ENCODE results near the gene PAGE5. TPM values are rescaled to one million over a fixed set of nuclear protein-coding genes. Genes with fewer than 3 reads are reported as not detected.

PAGE5 gene
- total RNA-seq, result 1 to 10 TPM in 1 of 5 donors, under 1 TPM in 1, not detected in 3; 0.53 to 1.1 TPM
- 1.3 TPM for total RNA-seq (2013)
- total RNA-seq, result 0 to 1.2 (median 0.22) reads per million in 29 experiments

- no peak within 1 kb of the TSS for H3K4me3 Mint-ChIP-seq
Measured at GRCh38 chrX:55220119-55220794, at the start of gene PAGE5. PAGE5 (plus strand) TSS chrX:55220346; CDS start chrX:55221383, 1,037 bp downstream.

GRCh38 chrX:55187281-55187680 is 32.9 kb upstream of the PAGE5 start:
- Mint-ChIP-seq H3K4me1 (no peaks in the 10 kb centered on the region), H3K36me3 (no peaks in the 10 kb centered on the region), H3K4me3 (no peak overlapping the region), H3K9me3 (no peaks in the 10 kb centered on the region), H3K27ac (no peak overlapping the region), H3K27me3 (peaks cover 0 to 22% of the 10 kb centered on the region in 2 donors)
- WGBS (ENCODE audit: insufficient coverage), result no CpG with 5 or more reads among the region's 2 CpGs
- H3K27me3 ChIP-seq (replicated peaks in 1 of 2; ENCODE audit: control insufficient read depth in 2 of 2, extremely low read depth in 1 of 2, insufficient read depth in 2 of 2, low read length in 1 of 2), result peaks cover 0 to 2% of the 10 kb centered on the region in 2 experiments
- no peak overlapping the region for H3K4me3 ChIP-seq (ENCODE audit: control insufficient read depth in 1 of 2, extremely low read depth in 1 of 2, low read length in 1 of 2)
- no peaks in the 10 kb centered on the region for H3K9me3 ChIP-seq
- ATAC-seq (replicated peaks in 1 of 4) (no peak), DNase-seq (no peak)
- ChIA-PET POLR2A (no interaction called here), CTCF (no interaction called here)
- H3K36me3 ChIP-seq (ENCODE audit: control insufficient read depth in 2 of 2, extremely low read depth in 1 of 2, insufficient read depth in 1 of 2, low read length in 1 of 2), result no peaks in the 10 kb centered on the region
- no peak overlapping the region for H3K27ac ChIP-seq (ENCODE audit: low read length)
- no peaks in the 10 kb centered on the region for H3K4me1 ChIP-seq (ENCODE audit: control insufficient read depth in 1 of 2, extremely low read depth in 1 of 2, insufficient read depth in 2 of 2, low read length in 2 of 2)

More at GRCh38 chrX:55220119-55220794, at the start of gene PAGE5:
- ATAC-seq (replicated peaks in 1 of 4), result no peak
- H3K4me3 ChIP-seq (ENCODE audit: control insufficient read depth in 1 of 2, extremely low read depth in 1 of 2, low read length in 1 of 2), result no peak within 1 kb of the TSS
- H3K9me3 Mint-ChIP-seq, result no peaks in the 10 kb centered on the region
- H3K9me3 ChIP-seq, result no peaks in the 10 kb centered on the region
- H3K4me1 ChIP-seq (ENCODE audit: control insufficient read depth in 1 of 2, extremely low read depth in 1 of 2, insufficient read depth in 2 of 2, low read length in 2 of 2), result no peaks in the 10 kb centered on the region
- 92% methylated on average over 14 of the region's 30 CpGs for WGBS (ENCODE audit: insufficient coverage)
- no peak within 1 kb of the TSS for H3K27ac ChIP-seq (ENCODE audit: low read length)
- no peak for DNase-seq
- H3K27me3 ChIP-seq (replicated peaks in 1 of 2; ENCODE audit: control insufficient read depth in 2 of 2, extremely low read depth in 1 of 2, insufficient read depth in 2 of 2, low read length in 1 of 2), result no peaks in the 10 kb centered on the region
- no peaks in the 10 kb centered on the region for H3K36me3 Mint-ChIP-seq
- peaks cover 0 to 3% (median 0%) of the 10 kb centered on the region in 3 donors for H3K4me1 Mint-ChIP-seq
- H3K36me3 ChIP-seq (ENCODE audit: control insufficient read depth in 2 of 2, extremely low read depth in 1 of 2, insufficient read depth in 1 of 2, low read length in 1 of 2), result no peaks in the 10 kb centered on the region
- H3K27ac Mint-ChIP-seq, result no peak within 1 kb of the TSS
- POLR2A ChIA-PET, result no interaction called here
- CTCF ChIA-PET, result no interaction called here
- peaks cover 0 to 18% of the 10 kb centered on the region in 2 donors for H3K27me3 Mint-ChIP-seq

GRCh38 chrX:55196688-55197087 is 23.5 kb upstream of the PAGE5 start:
- ATAC-seq (replicated peaks in 1 of 4) (no peak), DNase-seq (no peak)
- H3K36me3 Mint-ChIP-seq, result no peaks in the 10 kb centered on the region
- H3K27me3 Mint-ChIP-seq, result peaks cover 1 to 12% of the 10 kb centered on the region in 2 donors
- ChIA-PET CTCF (no interaction called here), POLR2A (no interaction called here)
- no peaks in the 10 kb centered on the region for H3K4me1 Mint-ChIP-seq
- H3K27ac ChIP-seq (ENCODE audit: low read length), result no peak overlapping the region
- no peaks in the 10 kb centered on the region for H3K27me3 ChIP-seq (replicated peaks in 1 of 2; ENCODE audit: control insufficient read depth in 2 of 2, extremely low read depth in 1 of 2, insufficient read depth in 2 of 2, low read length in 1 of 2)
- no peaks in the 10 kb centered on the region for H3K9me3 ChIP-seq
- H3K4me1 ChIP-seq (ENCODE audit: control insufficient read depth in 1 of 2, extremely low read depth in 1 of 2, insufficient read depth in 2 of 2, low read length in 2 of 2), result no peaks in the 10 kb centered on the region
- WGBS (ENCODE audit: insufficient coverage), result no CpG with 5 or more reads among the region's 1 CpG
- no peak overlapping the region for H3K4me3 ChIP-seq (ENCODE audit: control insufficient read depth in 1 of 2, extremely low read depth in 1 of 2, low read length in 1 of 2)
- H3K36me3 ChIP-seq (ENCODE audit: control insufficient read depth in 2 of 2, extremely low read depth in 1 of 2, insufficient read depth in 1 of 2, low read length in 1 of 2), result no peaks in the 10 kb centered on the region
- no peak overlapping the region for H3K4me3 Mint-ChIP-seq
- H3K9me3 Mint-ChIP-seq, result peaks cover 0 to 5% (median 4%) of the 10 kb centered on the region in 3 donors
- no peak overlapping the region for H3K27ac Mint-ChIP-seq

GRCh38 chrX:55201930-55202579 is 18.1 kb upstream of the PAGE5 start:
- no peaks in the 10 kb centered on the region for H3K36me3 Mint-ChIP-seq
- WGBS (ENCODE audit: insufficient coverage), result no CpG with 5 or more reads among the region's 3 CpGs
- H3K27me3 ChIP-seq (replicated peaks in 1 of 2; ENCODE audit: control insufficient read depth in 2 of 2, extremely low read depth in 1 of 2, insufficient read depth in 2 of 2, low read length in 1 of 2), result no peaks in the 10 kb centered on the region
- no peak overlapping the region for H3K4me3 ChIP-seq (ENCODE audit: control insufficient read depth in 1 of 2, extremely low read depth in 1 of 2, low read length in 1 of 2)
- DNase-seq (no peak), ATAC-seq (replicated peaks in 1 of 4) (no peak)
- POLR2A ChIA-PET, result no interaction called here
- H3K9me3 Mint-ChIP-seq, result no peaks in the 10 kb centered on the region
- H3K4me1 ChIP-seq (ENCODE audit: control insufficient read depth in 1 of 2, extremely low read depth in 1 of 2, insufficient read depth in 2 of 2, low read length in 2 of 2), result no peaks in the 10 kb centered on the region
- H3K4me3 Mint-ChIP-seq, result no peak overlapping the region
- H3K27ac ChIP-seq (ENCODE audit: low read length), result no peak overlapping the region
- no peak overlapping the region for H3K27ac Mint-ChIP-seq
- peaks cover 0 to 15% of the 10 kb centered on the region in 2 donors for H3K27me3 Mint-ChIP-seq
- H3K9me3 ChIP-seq, result no peaks in the 10 kb centered on the region
- CTCF ChIA-PET, result no interaction called here
- no peaks in the 10 kb centered on the region for H3K4me1 Mint-ChIP-seq
- H3K36me3 ChIP-seq (ENCODE audit: control insufficient read depth in 2 of 2, extremely low read depth in 1 of 2, insufficient read depth in 1 of 2, low read length in 1 of 2), result no peaks in the 10 kb centered on the region

GRCh38 chrX:55206162-55206941 is 13.8 kb upstream of the PAGE5 start:
- H3K27me3 ChIP-seq (replicated peaks in 1 of 2; ENCODE audit: control insufficient read depth in 2 of 2, extremely low read depth in 1 of 2, insufficient read depth in 2 of 2, low read length in 1 of 2), result peaks cover 0 to 2% of the 10 kb centered on the region in 2 experiments
- no peak for ATAC-seq (replicated peaks in 1 of 4)

GRCh38 chrX:55210931-55211677 is 9.0 kb upstream of the PAGE5 start:
- Mint-ChIP-seq H3K4me1 (no peaks in the 10 kb centered on the region), H3K9me3 (no peaks in the 10 kb centered on the region), H3K4me3 (no peak overlapping the region), H3K36me3 (no peaks in the 10 kb centered on the region), H3K27me3 (peaks cover 0 to 11% of the 10 kb centered on the region in 2 donors), H3K27ac (no peak overlapping the region)
- Histone ChIP-seq H3K27me3 (replicated peaks in 1 of 2; ENCODE audit: control insufficient read depth in 2 of 2, extremely low read depth in 1 of 2, insufficient read depth in 2 of 2, low read length in 1 of 2) (peaks cover 0 to 2% of the 10 kb centered on the region in 2 experiments), H3K4me3 (ENCODE audit: control insufficient read depth in 1 of 2, extremely low read depth in 1 of 2, low read length in 1 of 2) (no peak overlapping the region), H3K36me3 (ENCODE audit: control insufficient read depth in 2 of 2, extremely low read depth in 1 of 2, insufficient read depth in 1 of 2, low read length in 1 of 2) (no peaks in the 10 kb centered on the region), H3K9me3 (no peaks in the 10 kb centered on the region), H3K27ac (ENCODE audit: low read length) (no peak overlapping the region), H3K4me1 (ENCODE audit: control insufficient read depth in 1 of 2, extremely low read depth in 1 of 2, insufficient read depth in 2 of 2, low read length in 2 of 2) (no peaks in the 10 kb centered on the region)
- WGBS (ENCODE audit: insufficient coverage), result 83% methylated on average over 6 of the region's 13 CpGs
- ChIA-PET POLR2A (no interaction called here), CTCF (no interaction called here)
- DNase-seq, result no peak
- ATAC-seq (replicated peaks in 1 of 4), result no peak

More at GRCh38 chrX:55206162-55206941, 13.8 kb upstream of the PAGE5 start:
- no peaks in the 10 kb centered on the region for H3K4me1 Mint-ChIP-seq
- Histone ChIP-seq H3K4me1 (ENCODE audit: control insufficient read depth in 1 of 2, extremely low read depth in 1 of 2, insufficient read depth in 2 of 2, low read length in 2 of 2) (no peaks in the 10 kb centered on the region), H3K9me3 (no peaks in the 10 kb centered on the region), H3K4me3 (ENCODE audit: control insufficient read depth in 1 of 2, extremely low read depth in 1 of 2, low read length in 1 of 2) (no peak overlapping the region), H3K36me3 (ENCODE audit: control insufficient read depth in 2 of 2, extremely low read depth in 1 of 2, insufficient read depth in 1 of 2, low read length in 1 of 2) (no peaks in the 10 kb centered on the region), H3K27ac (ENCODE audit: low read length) (no peak overlapping the region)
- H3K27me3 Mint-ChIP-seq, result peaks cover 0 to 19% of the 10 kb centered on the region in 2 donors
- no peaks in the 10 kb centered on the region for H3K9me3 Mint-ChIP-seq
- POLR2A ChIA-PET, result no interaction called here
- CTCF ChIA-PET, result no interaction called here
- H3K27ac Mint-ChIP-seq, result no peak overlapping the region
- no peak for DNase-seq
- H3K36me3 Mint-ChIP-seq, result no peaks in the 10 kb centered on the region
- WGBS (ENCODE audit: insufficient coverage), result 43% methylated on average over 1 of the region's 6 CpGs
- no peak overlapping the region for H3K4me3 Mint-ChIP-seq

Data from T-cell (primary cell).